ENCODE measurements around the gene CT47C1.

The CT47C1 gene

DNA sequence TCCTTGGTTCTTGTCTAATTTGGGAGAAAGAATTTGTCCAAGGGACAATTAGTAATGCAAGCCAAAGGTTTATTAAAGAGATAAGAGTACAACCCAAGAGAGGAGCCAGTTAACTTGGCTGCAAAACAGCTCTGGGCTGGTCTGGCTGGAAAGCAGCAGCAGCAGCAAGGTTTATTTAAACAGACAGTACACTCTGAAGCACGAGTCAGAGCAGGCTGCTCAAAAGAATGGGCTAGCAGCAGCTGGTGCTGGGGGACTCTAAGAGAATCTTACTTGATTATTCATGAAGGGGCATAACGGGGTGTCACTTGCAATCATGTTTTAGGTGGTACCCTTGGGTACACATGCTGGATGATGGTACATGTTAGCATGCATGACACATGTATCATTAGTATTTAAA lies 17.1 kb upstream of the CT47C1 start:
- no peak overlapping the region for H3K4me2 ChIP-seq (ENCODE audit: low read length)
- H3F3A ChIP-seq (ENCODE audit: insufficient read depth, low read length), result no peaks in the 10 kb centered on the region
- H3K27ac ChIP-seq (ENCODE audit: low read depth, low read length, poor library complexity, severe bottlenecking), result no peak overlapping the region

DNA sequence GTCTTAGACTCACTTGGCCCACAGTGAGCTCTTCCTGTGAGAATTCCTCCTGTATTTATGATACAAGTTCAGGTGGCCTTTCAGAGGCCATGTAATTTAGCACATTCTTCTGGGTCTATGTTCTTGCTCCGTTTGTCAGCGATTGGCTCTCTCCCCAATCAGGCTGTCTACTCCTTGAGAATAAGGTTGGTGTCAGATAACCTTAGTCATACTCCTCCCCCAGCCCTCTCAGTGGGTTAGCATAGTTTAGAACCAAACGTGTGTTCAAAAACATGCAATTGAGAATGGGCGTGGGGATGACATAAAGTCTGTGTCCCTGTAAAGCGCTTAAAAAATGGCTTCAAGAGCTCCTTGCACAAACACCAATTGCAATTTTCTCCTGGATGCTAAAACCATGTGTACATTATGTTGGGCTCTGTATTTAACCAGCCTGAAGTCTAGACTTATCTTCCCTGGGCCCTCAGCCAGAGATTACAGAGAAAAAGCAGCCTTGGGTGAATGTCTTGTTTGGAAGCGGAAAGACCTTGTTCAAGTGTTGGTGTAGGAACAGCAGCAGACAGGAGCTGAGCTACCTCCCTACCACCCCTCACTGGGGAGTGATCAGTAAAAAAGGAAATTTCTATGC lies 9.9 kb upstream of the CT47C1 start:
- H3K9me3 ChIP-seq (ENCODE audit: low read length), result no peaks in the 10 kb centered on the region
- H3K4me3 ChIP-seq (ENCODE audit: low read depth, low read length, poor library complexity, severe bottlenecking), result no peak overlapping the region
- H2AFZ ChIP-seq (ENCODE audit: low read length), result no peak overlapping the region
- H3K4me2 ChIP-seq (ENCODE audit: low read length), result no peak overlapping the region
- H3K27ac ChIP-seq (ENCODE audit: low read depth, low read length, poor library complexity, severe bottlenecking), result no peak overlapping the region
- TF ChIP-seq EZH2 (IDR thresholded peaks at IDR 0.05; ENCODE audit: borderline replicate concordance, low read length), result no peak
- TF ChIP-seq, protein P1, sequence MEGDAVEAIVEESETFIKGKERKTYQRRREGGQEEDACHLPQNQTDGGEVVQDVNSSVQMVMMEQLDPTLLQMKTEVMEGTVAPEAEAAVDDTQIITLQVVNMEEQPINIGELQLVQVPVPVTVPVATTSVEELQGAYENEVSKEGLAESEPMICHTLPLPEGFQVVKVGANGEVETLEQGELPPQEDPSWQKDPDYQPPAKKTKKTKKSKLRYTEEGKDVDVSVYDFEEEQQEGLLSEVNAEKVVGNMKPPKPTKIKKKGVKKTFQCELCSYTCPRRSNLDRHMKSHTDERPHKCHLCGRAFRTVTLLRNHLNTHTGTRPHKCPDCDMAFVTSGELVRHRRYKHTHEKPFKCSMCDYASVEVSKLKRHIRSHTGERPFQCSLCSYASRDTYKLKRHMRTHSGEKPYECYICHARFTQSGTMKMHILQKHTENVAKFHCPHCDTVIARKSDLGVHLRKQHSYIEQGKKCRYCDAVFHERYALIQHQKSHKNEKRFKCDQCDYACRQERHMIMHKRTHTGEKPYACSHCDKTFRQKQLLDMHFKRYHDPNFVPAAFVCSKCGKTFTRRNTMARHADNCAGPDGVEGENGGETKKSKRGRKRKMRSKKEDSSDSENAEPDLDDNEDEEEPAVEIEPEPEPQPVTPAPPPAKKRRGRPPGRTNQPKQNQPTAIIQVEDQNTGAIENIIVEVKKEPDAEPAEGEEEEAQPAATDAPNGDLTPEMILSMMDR (IDR thresholded peaks at IDR 0.05; ENCODE audit: low read length), result no peak
- H3K36me3 ChIP-seq (ENCODE audit: insufficient read depth, low read length), result no peaks in the 10 kb centered on the region
- no peaks in the 10 kb centered on the region for H3K27me3 ChIP-seq (ENCODE audit: insufficient read depth, low read length)
- no peak overlapping the region for H3K9ac ChIP-seq (ENCODE audit: low read length)
- H3K79me2 ChIP-seq (ENCODE audit: insufficient read depth, low read length), result no peaks in the 10 kb centered on the region
- H3K4me1 ChIP-seq (ENCODE audit: insufficient read depth, low read length, severe bottlenecking), result no peaks in the 10 kb centered on the region
- no peaks in the 10 kb centered on the region for H4K20me1 ChIP-seq (ENCODE audit: insufficient read depth, low read length)
- no peaks in the 10 kb centered on the region for H3K9me2 ChIP-seq (ENCODE audit: low read depth, low read length)
- H3F3A ChIP-seq (ENCODE audit: insufficient read depth, low read length), result no peaks in the 10 kb centered on the region

More for the DNA sequence above, 17.1 kb upstream of the CT47C1 start:
- no peaks in the 10 kb centered on the region for H3K27me3 ChIP-seq (ENCODE audit: insufficient read depth, low read length)
- H3K9ac ChIP-seq (ENCODE audit: low read length), result no peak overlapping the region
- no peaks in the 10 kb centered on the region for H4K20me1 ChIP-seq (ENCODE audit: insufficient read depth, low read length)
- no peaks in the 10 kb centered on the region for H3K9me3 ChIP-seq (ENCODE audit: low read length)
- H3K4me1 ChIP-seq (ENCODE audit: insufficient read depth, low read length, severe bottlenecking), result no peaks in the 10 kb centered on the region
- TF ChIP-seq, protein P1 (IDR thresholded peaks at IDR 0.05; ENCODE audit: low read length), result no peak
- no peak for TF ChIP-seq EZH2 (IDR thresholded peaks at IDR 0.05; ENCODE audit: borderline replicate concordance, low read length)
- no peaks in the 10 kb centered on the region for H3K36me3 ChIP-seq (ENCODE audit: insufficient read depth, low read length)
- no peaks in the 10 kb centered on the region for H3K79me2 ChIP-seq (ENCODE audit: insufficient read depth, low read length)
- H3K4me3 ChIP-seq (ENCODE audit: low read depth, low read length, poor library complexity, severe bottlenecking), result no peak overlapping the region
- H2AFZ ChIP-seq (ENCODE audit: low read length), result no peak overlapping the region
- no peaks in the 10 kb centered on the region for H3K9me2 ChIP-seq (ENCODE audit: low read depth, low read length)

DNA sequence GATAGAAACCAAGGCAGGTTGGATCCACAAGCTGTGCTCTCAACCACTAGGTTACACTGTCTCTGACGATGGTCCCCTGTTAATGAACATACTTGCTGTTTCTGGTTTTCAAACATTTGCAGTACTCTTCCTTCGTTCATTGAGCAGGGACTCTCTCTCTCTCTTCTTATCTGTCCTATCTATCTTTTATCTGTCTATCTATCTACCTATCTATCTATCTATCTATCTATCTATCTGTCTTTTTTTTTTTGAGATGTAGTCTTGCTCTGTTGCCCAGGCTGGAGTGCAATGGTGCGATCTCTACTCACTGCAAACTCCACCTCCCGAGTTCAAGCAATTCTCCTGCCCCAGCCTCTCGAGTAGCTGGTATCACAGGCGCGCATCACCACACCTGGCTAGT lies 9.4 kb upstream of the CT47C1 start:
- no peak overlapping the region for H3K27ac ChIP-seq (ENCODE audit: low read depth, low read length, poor library complexity, severe bottlenecking)
- no peak overlapping the region for H2AFZ ChIP-seq (ENCODE audit: low read length)
- H3F3A ChIP-seq (ENCODE audit: insufficient read depth, low read length), result no peaks in the 10 kb centered on the region
- no peaks in the 10 kb centered on the region for H3K4me1 ChIP-seq (ENCODE audit: insufficient read depth, low read length, severe bottlenecking)
- H3K9me3 ChIP-seq (ENCODE audit: low read length), result no peaks in the 10 kb centered on the region
- no peaks in the 10 kb centered on the region for H3K79me2 ChIP-seq (ENCODE audit: insufficient read depth, low read length)
- H3K36me3 ChIP-seq (ENCODE audit: insufficient read depth, low read length), result no peaks in the 10 kb centered on the region
- H3K4me3 ChIP-seq (ENCODE audit: low read depth, low read length, poor library complexity, severe bottlenecking), result no peak overlapping the region
- H3K4me2 ChIP-seq (ENCODE audit: low read length), result no peak overlapping the region
- no peaks in the 10 kb centered on the region for H3K9me2 ChIP-seq (ENCODE audit: low read depth, low read length)
- TF ChIP-seq EZH2 (IDR thresholded peaks at IDR 0.05; ENCODE audit: borderline replicate concordance, low read length), result no peak
- TF ChIP-seq, protein P1 (IDR thresholded peaks at IDR 0.05; ENCODE audit: low read length), result no peak
- H4K20me1 ChIP-seq (ENCODE audit: insufficient read depth, low read length), result no peaks in the 10 kb centered on the region
- no peak overlapping the region for H3K9ac ChIP-seq (ENCODE audit: low read length)
- no peaks in the 10 kb centered on the region for H3K27me3 ChIP-seq (ENCODE audit: insufficient read depth, low read length)
